ENCODE data around the gene KREMEN2. TPM values are rescaled to one million over a fixed set of nuclear protein-coding genes. Genes with fewer than 3 reads are reported as not detected.

Gene KREMEN2
- total and polyA plus RNA-seq, 9 of the 15 experiments (the other 6 are each of a cell fraction or from before 2014, with no cell fraction given) = 0.04 to 7.7 (median 1.5) TPM; not detected in 1

DNA sequence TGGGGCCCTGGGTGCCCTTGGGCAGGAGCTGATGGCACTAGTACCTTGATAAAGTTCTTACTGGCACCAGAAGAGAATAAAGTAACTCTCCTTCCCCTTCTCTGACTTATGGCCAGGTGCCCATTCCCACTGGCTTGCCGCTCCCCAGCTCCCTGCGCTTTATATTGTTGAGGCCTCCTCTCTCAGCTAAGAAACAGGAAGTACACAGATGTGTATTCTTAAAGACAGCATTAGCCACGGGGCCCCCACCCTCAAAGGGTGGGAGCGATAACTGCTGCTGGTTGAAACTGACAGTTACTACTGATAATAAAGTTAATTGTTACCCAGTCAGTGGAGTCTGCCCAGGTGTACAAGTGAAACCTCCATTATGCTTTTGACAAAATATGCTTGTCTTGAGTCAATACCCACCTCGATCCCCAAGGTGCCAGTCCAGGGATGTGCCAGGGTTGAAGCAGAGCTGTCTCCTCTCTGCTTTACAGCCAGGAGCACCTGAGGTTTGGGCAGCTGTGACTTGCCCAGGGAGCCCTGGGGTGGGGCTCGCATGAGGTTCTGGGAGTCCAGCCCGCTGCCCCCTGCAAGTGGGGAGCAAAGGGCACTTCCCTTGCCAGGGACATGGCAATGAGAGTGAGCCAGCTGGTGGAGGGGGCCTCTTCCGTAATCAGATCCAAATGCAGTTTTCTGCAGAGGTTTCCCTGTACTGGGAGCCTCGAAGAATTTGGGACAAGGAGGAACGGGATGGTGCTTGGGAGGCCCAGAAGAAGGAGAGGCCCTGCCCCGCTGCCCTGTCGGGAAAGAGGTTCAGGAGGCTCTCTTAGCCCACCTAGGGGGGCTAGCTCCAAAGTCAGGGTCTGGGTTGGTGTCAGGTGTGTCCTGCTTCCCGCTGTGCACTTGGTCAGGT lies 43.2 kb downstream of the KREMEN2 start (continued):
- TF ChIP-seq, protein P1, sequence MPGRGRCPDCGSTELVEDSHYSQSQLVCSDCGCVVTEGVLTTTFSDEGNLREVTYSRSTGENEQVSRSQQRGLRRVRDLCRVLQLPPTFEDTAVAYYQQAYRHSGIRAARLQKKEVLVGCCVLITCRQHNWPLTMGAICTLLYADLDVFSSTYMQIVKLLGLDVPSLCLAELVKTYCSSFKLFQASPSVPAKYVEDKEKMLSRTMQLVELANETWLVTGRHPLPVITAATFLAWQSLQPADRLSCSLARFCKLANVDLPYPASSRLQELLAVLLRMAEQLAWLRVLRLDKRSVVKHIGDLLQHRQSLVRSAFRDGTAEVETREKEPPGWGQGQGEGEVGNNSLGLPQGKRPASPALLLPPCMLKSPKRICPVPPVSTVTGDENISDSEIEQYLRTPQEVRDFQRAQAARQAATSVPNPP (IDR thresholded peaks at IDR 0.05; ENCODE audit: borderline replicate concordance, insufficient read depth, insufficient read length) = no peak
- TF ChIP-seq ZNF57 (CRISPR knock-in tag; IDR thresholded peaks at IDR 0.05) (no peak), SPI1 (IDR thresholded peaks at IDR 0.05; ENCODE audit: borderline replicate concordance, low read depth, low read length) (peak; percentile 80), TAF7 (tag; IDR thresholded peaks at IDR 0.05) (0 out of 2 replicates have a peak, but pooled peaks have one; percentile 34), TSC22D4 (tag; IDR thresholded peaks at IDR 0.05) (no peak), RBM34 (IDR thresholded peaks at IDR 0.05; ENCODE audit: borderline replicate concordance, insufficient read depth, low read length) (no peak), MIER1 (IDR thresholded peaks at IDR 0.05; ENCODE audit: low read depth) (no peak), PML (IDR thresholded peaks at IDR 0.05; ENCODE audit: low read length) (no peak; the same call in 1 of the 2 replicates), HIVEP1 (CRISPR knock-in tag; IDR thresholded peaks at IDR 0.05) (no peak), ZNF134 (CRISPR knock-in tag; conservative IDR thresholded peaks at IDR 0.05) (no peak), MTA1 (IDR thresholded peaks at IDR 0.05; ENCODE audit: borderline replicate concordance) (no peak), SMARCE1 (IDR thresholded peaks at IDR 0.05) (no peak), ZNF583 (CRISPR knock-in tag; IDR thresholded peaks at IDR 0.05) (0 out of 2 replicates have a peak, but pooled peaks have one; percentile 12), MCM2 (IDR thresholded peaks at IDR 0.05; ENCODE audit: low read depth) (no peak), CXXC5 (CRISPR knock-in tag; IDR thresholded peaks at IDR 0.05) (peak; percentile 38), STAT5A (IDR thresholded peaks at IDR 0.05; ENCODE audit: borderline replicate concordance, low read length) (no peak), ERF (CRISPR knock-in tag; IDR thresholded peaks at IDR 0.05) (no peak), DACH1 (IDR thresholded peaks at IDR 0.05; ENCODE audit: partially characterized antibody) (peak; percentile 42), FOS (IDR thresholded peaks at IDR 0.05; ENCODE audit: extremely low read depth, insufficient read length) (no peak), NELFE (IDR thresholded peaks at IDR 0.05; ENCODE audit: insufficient read depth, insufficient read length) (no peak), KAT7 (CRISPR knock-in tag; IDR thresholded peaks at IDR 0.05; ENCODE audit: borderline replicate concordance) (peak; percentile 42; the same call in 1 of the 2 replicates), CSDE1 (IDR thresholded peaks at IDR 0.05) (no peak), RBBP5 (IDR thresholded peaks at IDR 0.05; ENCODE audit: borderline replicate concordance, insufficient read depth, low read length, poor library complexity, severe bottlenecking) (peak; percentile 45)
- TF ChIP-seq, protein P2, sequence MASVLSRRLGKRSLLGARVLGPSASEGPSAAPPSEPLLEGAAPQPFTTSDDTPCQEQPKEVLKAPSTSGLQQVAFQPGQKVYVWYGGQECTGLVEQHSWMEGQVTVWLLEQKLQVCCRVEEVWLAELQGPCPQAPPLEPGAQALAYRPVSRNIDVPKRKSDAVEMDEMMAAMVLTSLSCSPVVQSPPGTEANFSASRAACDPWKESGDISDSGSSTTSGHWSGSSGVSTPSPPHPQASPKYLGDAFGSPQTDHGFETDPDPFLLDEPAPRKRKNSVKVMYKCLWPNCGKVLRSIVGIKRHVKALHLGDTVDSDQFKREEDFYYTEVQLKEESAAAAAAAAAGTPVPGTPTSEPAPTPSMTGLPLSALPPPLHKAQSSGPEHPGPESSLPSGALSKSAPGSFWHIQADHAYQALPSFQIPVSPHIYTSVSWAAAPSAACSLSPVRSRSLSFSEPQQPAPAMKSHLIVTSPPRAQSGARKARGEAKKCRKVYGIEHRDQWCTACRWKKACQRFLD (CRISPR knock-in tag; IDR thresholded peaks at IDR 0.05) = no peak
- TF ChIP-seq, protein P3, sequence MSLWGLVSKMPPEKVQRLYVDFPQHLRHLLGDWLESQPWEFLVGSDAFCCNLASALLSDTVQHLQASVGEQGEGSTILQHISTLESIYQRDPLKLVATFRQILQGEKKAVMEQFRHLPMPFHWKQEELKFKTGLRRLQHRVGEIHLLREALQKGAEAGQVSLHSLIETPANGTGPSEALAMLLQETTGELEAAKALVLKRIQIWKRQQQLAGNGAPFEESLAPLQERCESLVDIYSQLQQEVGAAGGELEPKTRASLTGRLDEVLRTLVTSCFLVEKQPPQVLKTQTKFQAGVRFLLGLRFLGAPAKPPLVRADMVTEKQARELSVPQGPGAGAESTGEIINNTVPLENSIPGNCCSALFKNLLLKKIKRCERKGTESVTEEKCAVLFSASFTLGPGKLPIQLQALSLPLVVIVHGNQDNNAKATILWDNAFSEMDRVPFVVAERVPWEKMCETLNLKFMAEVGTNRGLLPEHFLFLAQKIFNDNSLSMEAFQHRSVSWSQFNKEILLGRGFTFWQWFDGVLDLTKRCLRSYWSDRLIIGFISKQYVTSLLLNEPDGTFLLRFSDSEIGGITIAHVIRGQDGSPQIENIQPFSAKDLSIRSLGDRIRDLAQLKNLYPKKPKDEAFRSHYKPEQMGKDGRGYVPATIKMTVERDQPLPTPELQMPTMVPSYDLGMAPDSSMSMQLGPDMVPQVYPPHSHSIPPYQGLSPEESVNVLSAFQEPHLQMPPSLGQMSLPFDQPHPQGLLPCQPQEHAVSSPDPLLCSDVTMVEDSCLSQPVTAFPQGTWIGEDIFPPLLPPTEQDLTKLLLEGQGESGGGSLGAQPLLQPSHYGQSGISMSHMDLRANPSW (CRISPR knock-in tag; IDR thresholded peaks at IDR 0.05) = no peak

Measured in K562 (cell line).